ENCODE measurements around the gene CHEK1. TPM values are rescaled to one million over a fixed set of nuclear protein-coding genes. Genes with fewer than 3 reads are reported as not detected.

Gene CHEK1
- total and polyA plus RNA-seq, 2 of the 4 experiments (the other 2 are of a cell fraction), result 16.0 to 22.6 TPM

GRCh38 chr11:125603207-125603606 is 21.8 kb upstream of the CHEK1 start:
- POLR2A ChIA-PET (ENCODE audit: unreplicated experiment), result interaction anchor here (0.6 to 0.9 kb wide), 2 partner anchors 19 to 21 kb away, joined by 3 to 5 read pairs; no protein-coding TSS in a partner anchor

More at GRCh38 chr11:125603207-125603606, 21.8 kb upstream of the CHEK1 start:
- H2BK5ac ChIP-seq (ENCODE audit: low read depth, low read length, poor library complexity, severe bottlenecking), result peak overlapping the region; percentile 71
- H3K36me3 ChIP-seq (ENCODE audit: control insufficient read depth, insufficient read depth, low read length), result peaks cover 52% of the 10 kb centered on the region
- no peak overlapping the region; the same call in 1 of the 2 replicates for H3K14ac ChIP-seq (replicated peaks; ENCODE audit: low read depth, low read length)
- H2BK15ac ChIP-seq (ENCODE audit: low read depth, low read length), result 0 out of 3 replicates have a peak overlapping the region, but pooled peaks have one; percentile 20
- H3K79me1 ChIP-seq (ENCODE audit: low read depth in 1 of 2, low read length in 2 of 2), result peaks cover 35 to 46% of the 10 kb centered on the region in 2 experiments
- TF ChIP-seq ELK1 (IDR thresholded peaks at IDR 0.05; ENCODE audit: borderline replicate concordance, low read depth, low read length) (no peak), CHD1 (IDR thresholded peaks at IDR 0.05; ENCODE audit: low read depth, low read length) (no peak), MAFK (IDR thresholded peaks at IDR 0.05; ENCODE audit: low read depth, low read length) (peak; percentile 85), FOS (IDR thresholded peaks at IDR 0.05; ENCODE audit: low read depth, low read length) (no peak)
- WGBS, 2 experiments (ENCODE audit: extremely low coverage in 2 of 2, insufficient read length in 1 of 2), result no CpG with 5 or more reads among the region's 3 CpGs
- H4K5ac ChIP-seq (ENCODE audit: low read depth, low read length), result no peak overlapping the region
- H3K27me3 ChIP-seq (ENCODE audit: control insufficient read depth, insufficient read depth, low read length), result no peaks in the 10 kb centered on the region
- H2BK120ac ChIP-seq (ENCODE audit: low read depth, low read length), result peak overlapping the region; percentile 58; the same call in 1 of the 2 replicates
- DNase-seq (peak; percentile 59), ATAC-seq (ENCODE audit: low read depth) (peak; percentile 91)
- no TSS peak for BruUV-seq (replicated peaks)
- peaks cover 3% of the 10 kb centered on the region; the same call in 1 of the 2 replicates for H4K20me1 ChIP-seq (ENCODE audit: insufficient read depth, low read length)
- H3K56ac ChIP-seq (ENCODE audit: extremely low read depth, insufficient read depth, low read length), result no peak overlapping the region; the same call in 1 of the 2 replicates
- H3K4ac ChIP-seq (ENCODE audit: low read depth, low read length), result peak overlapping the region; percentile 62; the same call in 1 of the 2 replicates
- H2BK20ac ChIP-seq (ENCODE audit: low read depth, low read length), result no peak overlapping the region
- peak overlapping the region; percentile 67; the same call in 1 of the 2 replicates for H3K27ac ChIP-seq (ENCODE audit: insufficient read depth, low read length)
- H3K9me1 ChIP-seq (ENCODE audit: insufficient read depth, low read length), result peaks cover 3% of the 10 kb centered on the region
- peaks cover 5% of the 10 kb centered on the region for H3K4me1 ChIP-seq (ENCODE audit: control insufficient read depth, insufficient read depth, low read length)
- no peak overlapping the region for H3K9ac ChIP-seq (ENCODE audit: low read depth, low read length)
- no peak overlapping the region for H2AK5ac ChIP-seq (ENCODE audit: low read depth, low read length)
- no peak overlapping the region for H2AK9ac ChIP-seq (replicated peaks; ENCODE audit: low read depth, low read length, poor library complexity)
- intact Hi-C loops (cut with micrococcal nuclease), result loop anchor here (2.0 kb wide), 1 partner anchor 14 kb away; no protein-coding TSS in a partner anchor
- H3K4me2 ChIP-seq (ENCODE audit: low read depth, low read length), result no peak overlapping the region
- no peak overlapping the region for H2AFZ ChIP-seq (replicated peaks; ENCODE audit: low read length, poor library complexity)
- peak overlapping the region; percentile 11; the same call in 1 of the 2 replicates for H3K18ac ChIP-seq (ENCODE audit: low read depth, low read length)
- CTCF ChIA-PET, result no interaction called here
- in situ Hi-C loops (cut with MboI; ENCODE audit: low sequenced_read_pairs), result no loop called here
- peak overlapping the region; percentile 50; the same call in 1 of the 2 replicates for H4K91ac ChIP-seq (ENCODE audit: insufficient read depth, low read depth, low read length)
- dilution Hi-C loops (cut with HindIII; ENCODE audit: low sequenced_read_pairs, unreplicated experiment), result no loop called here
- 0 out of 2 replicates have a peak overlapping the region, but pooled peaks have one; percentile 63 for H3K23ac ChIP-seq (ENCODE audit: low read depth, low read length)
- H3K4me3 ChIP-seq (ENCODE audit: insufficient read depth, low read depth, low read length), result no peak overlapping the region
- no peaks in the 10 kb centered on the region for H3K9me3 ChIP-seq (ENCODE audit: control insufficient read depth, insufficient read depth, low read length)
- H4K8ac ChIP-seq (ENCODE audit: low read depth in 2 of 2, low read length in 2 of 2), result no peak overlapping the region

Data from IMR-90 (cell line).